Panc1 (cell line): ENCODE measurements around the gene SEC22C.

ENCODE experiments used
- POLR2AphosphoS5 ChIP-seq: IDR thresholded peaks from 2 replicates; pipeline ENCODE4 v1.6.1; 2012; ENCODE audit warnings: mild to moderate bottlenecking, low read depth, low read length, moderate library complexity
- SIN3A ChIP-seq: IDR thresholded peaks from 2 replicates; pipeline ENCODE4 v1.6.1; 2012; ENCODE audit warnings: low read depth, mild to moderate bottlenecking, low read length, moderate library complexity, borderline replicate concordance; ENCODE audit not compliant: insufficient read depth
- TCF7L2 ChIP-seq: IDR thresholded peaks from 2 replicates; pipeline ENCODE4 v1.6.1; 2011; ENCODE audit warnings: mild to moderate bottlenecking, low read depth, low read length, inconsistent platforms
- TF ChIP-seq, protein P1 (sequence below): fragments of 450-650 bp; IDR thresholded peaks from 2 replicates; pipeline ENCODE4 v1.5.1; 2017; ENCODE audit warnings: mild to moderate bottlenecking
- TF ChIP-seq, protein P2 (sequence below), 2 experiments: IDR thresholded peaks; 2 replicates each; pipeline ENCODE4 v1.6.1; 2011 to 2012; ENCODE audit warnings: low read depth in 2 of 2, control low read depth in 1 of 2, low read length in 1 of 2, mild to moderate bottlenecking in 1 of 2, moderate library complexity in 1 of 2; ENCODE audit not compliant: insufficient read depth in 1 of 2

DNA sequence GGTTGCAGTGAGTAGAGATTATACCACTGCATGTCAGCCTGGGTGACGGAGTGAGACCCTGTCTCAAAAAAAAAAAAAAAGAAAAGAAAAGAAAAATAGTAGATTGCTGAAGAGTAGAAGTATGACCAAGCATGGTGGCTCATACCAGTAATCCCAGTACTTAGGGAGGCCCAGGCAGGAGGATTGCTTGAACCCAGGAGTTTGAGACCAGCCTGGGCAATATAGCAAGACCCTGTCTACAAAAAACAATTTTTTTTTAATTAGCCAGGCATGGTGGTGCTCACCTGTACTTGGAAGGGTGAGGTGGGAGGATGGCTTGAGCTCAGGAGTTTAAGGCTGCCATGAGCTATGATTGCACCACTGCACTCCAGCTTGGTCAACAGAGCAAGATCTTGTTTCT is 21.2 kb upstream of the SEC22C start:
- TF ChIP-seq, protein P1, sequence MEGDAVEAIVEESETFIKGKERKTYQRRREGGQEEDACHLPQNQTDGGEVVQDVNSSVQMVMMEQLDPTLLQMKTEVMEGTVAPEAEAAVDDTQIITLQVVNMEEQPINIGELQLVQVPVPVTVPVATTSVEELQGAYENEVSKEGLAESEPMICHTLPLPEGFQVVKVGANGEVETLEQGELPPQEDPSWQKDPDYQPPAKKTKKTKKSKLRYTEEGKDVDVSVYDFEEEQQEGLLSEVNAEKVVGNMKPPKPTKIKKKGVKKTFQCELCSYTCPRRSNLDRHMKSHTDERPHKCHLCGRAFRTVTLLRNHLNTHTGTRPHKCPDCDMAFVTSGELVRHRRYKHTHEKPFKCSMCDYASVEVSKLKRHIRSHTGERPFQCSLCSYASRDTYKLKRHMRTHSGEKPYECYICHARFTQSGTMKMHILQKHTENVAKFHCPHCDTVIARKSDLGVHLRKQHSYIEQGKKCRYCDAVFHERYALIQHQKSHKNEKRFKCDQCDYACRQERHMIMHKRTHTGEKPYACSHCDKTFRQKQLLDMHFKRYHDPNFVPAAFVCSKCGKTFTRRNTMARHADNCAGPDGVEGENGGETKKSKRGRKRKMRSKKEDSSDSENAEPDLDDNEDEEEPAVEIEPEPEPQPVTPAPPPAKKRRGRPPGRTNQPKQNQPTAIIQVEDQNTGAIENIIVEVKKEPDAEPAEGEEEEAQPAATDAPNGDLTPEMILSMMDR: no peak
- TF ChIP-seq POLR2AphosphoS5 (no peak), TCF7L2 (no peak), SIN3A (no peak)
- TF ChIP-seq, protein P2, sequence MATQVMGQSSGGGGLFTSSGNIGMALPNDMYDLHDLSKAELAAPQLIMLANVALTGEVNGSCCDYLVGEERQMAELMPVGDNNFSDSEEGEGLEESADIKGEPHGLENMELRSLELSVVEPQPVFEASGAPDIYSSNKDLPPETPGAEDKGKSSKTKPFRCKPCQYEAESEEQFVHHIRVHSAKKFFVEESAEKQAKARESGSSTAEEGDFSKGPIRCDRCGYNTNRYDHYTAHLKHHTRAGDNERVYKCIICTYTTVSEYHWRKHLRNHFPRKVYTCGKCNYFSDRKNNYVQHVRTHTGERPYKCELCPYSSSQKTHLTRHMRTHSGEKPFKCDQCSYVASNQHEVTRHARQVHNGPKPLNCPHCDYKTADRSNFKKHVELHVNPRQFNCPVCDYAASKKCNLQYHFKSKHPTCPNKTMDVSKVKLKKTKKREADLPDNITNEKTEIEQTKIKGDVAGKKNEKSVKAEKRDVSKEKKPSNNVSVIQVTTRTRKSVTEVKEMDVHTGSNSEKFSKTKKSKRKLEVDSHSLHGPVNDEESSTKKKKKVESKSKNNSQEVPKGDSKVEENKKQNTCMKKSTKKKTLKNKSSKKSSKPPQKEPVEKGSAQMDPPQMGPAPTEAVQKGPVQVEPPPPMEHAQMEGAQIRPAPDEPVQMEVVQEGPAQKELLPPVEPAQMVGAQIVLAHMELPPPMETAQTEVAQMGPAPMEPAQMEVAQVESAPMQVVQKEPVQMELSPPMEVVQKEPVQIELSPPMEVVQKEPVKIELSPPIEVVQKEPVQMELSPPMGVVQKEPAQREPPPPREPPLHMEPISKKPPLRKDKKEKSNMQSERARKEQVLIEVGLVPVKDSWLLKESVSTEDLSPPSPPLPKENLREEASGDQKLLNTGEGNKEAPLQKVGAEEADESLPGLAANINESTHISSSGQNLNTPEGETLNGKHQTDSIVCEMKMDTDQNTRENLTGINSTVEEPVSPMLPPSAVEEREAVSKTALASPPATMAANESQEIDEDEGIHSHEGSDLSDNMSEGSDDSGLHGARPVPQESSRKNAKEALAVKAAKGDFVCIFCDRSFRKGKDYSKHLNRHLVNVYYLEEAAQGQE (IDR thresholded peaks at IDR 0.05; ENCODE audit: insufficient read depth in 1 of 2, low read depth in 2 of 2, low read length in 1 of 2): no peak
